ENCODE measurements around the gene ACADVL.

- TF ChIP-seq EZH2phosphoT487 (IDR thresholded peaks at IDR 0.05; ENCODE audit: borderline replicate concordance, low read depth): no peak
- TF ChIP-seq CTCF (IDR thresholded peaks at IDR 0.05): no peak
- no peak for TF ChIP-seq PBX3 (IDR thresholded peaks at IDR 0.05)
- TF ChIP-seq POLR2AphosphoS5 (IDR thresholded peaks at IDR 0.05; ENCODE audit: low read depth, low read length): no peak
- no peak for TF ChIP-seq MAX (IDR thresholded peaks at IDR 0.05; ENCODE audit: low read depth)
- TF ChIP-seq MXI1 (IDR thresholded peaks at IDR 0.05; ENCODE audit: low read depth, low read length): no peak
- no peak for TF ChIP-seq USF1 (IDR thresholded peaks at IDR 0.05; ENCODE audit: borderline replicate concordance, low read depth)
- no peak for TF ChIP-seq EP300 (IDR thresholded peaks at IDR 0.05; ENCODE audit: borderline replicate concordance in 1 of 2, low read depth in 1 of 2, low read length in 1 of 2)
- no peak for TF ChIP-seq RAD21 (IDR thresholded peaks at IDR 0.05; ENCODE audit: low read length)
These were observed 39.8 kb downstream of the ACADVL start for GRCh38 chr17:7259555-7259889.
